PC-3 (cell line): Measurements from ENCODE around the gene LSM3.

Experiments used
- EZH2 ChIP-seq: fragments of 300-600 bp; sonication (generic); IDR thresholded peaks from one replicate; pipeline ENCODE4 v1.6.1; 2017; ENCODE audit warnings: antibody characterized with exemption, mild to moderate bottlenecking, low read length; ENCODE audit not compliant: unreplicated experiment
- EZH2phosphoT487 ChIP-seq: fragments of 300-600 bp; sonication (generic); IDR thresholded peaks from 2 replicates; pipeline ENCODE4 v1.6.1; 2018; ENCODE audit warnings: mild to moderate bottlenecking, antibody characterized with exemption, low read length, borderline replicate concordance
- TF ChIP-seq, protein P1 (sequence below): fragments of 300-600 bp; sonication (generic); conservative IDR thresholded peaks from 2 replicates; pipeline ENCODE4 v1.5.1; 2017; ENCODE audit warnings: antibody characterized with exemption, low read depth, mild to moderate bottlenecking, low read length

DNA sequence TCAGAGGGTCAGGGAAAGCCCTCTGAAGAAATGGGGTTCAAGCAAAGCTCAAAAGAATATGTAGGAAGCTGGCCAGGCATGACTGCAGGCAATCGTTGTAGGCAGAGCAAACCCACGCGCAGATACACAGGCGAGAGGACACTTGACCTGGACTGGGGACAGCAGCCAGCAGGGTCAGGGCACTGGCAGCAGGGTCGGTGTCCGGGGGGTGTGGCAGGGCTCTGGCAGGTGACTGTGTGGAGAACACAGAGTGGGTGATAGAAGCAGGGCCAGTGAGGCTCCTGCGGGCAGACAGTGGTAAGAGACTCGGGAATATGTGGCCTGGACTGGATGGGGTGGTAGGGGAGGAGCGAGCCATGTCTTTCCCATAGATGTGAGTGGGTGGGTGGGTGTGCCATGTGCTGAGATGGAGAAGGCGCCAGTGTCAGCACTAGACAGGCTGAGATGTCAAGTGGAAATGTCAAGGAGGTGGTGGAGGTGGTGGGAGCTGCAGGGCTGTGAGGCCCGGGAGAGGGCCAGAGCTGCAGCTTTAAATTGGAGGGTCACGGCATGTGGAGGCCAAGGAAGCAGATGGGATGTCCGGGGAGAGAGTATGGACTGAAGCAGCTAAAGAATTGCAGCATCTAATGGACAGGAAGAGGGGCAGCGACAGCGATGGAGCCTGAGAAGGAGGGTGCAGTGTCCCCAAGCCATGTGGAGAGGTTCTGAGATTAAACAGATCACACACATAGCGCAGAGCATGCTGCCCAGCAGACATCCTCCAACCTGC lies 40.3 kb upstream of the LSM3 start:
- TF ChIP-seq, protein P1, sequence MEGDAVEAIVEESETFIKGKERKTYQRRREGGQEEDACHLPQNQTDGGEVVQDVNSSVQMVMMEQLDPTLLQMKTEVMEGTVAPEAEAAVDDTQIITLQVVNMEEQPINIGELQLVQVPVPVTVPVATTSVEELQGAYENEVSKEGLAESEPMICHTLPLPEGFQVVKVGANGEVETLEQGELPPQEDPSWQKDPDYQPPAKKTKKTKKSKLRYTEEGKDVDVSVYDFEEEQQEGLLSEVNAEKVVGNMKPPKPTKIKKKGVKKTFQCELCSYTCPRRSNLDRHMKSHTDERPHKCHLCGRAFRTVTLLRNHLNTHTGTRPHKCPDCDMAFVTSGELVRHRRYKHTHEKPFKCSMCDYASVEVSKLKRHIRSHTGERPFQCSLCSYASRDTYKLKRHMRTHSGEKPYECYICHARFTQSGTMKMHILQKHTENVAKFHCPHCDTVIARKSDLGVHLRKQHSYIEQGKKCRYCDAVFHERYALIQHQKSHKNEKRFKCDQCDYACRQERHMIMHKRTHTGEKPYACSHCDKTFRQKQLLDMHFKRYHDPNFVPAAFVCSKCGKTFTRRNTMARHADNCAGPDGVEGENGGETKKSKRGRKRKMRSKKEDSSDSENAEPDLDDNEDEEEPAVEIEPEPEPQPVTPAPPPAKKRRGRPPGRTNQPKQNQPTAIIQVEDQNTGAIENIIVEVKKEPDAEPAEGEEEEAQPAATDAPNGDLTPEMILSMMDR = no peak
- TF ChIP-seq EZH2 (no peak), EZH2phosphoT487 (no peak)
